Stimulated activated CD8-positive, alpha-beta memory T cell treated with anti-CD3 and anti-CD28 coated beads, Interleukin-12 subunit alpha, Interleukin-12 subunit beta, amount 100 ng/mL, for 4 hours (primary cell): ENCODE data around the gene NIPAL1.

ENCODE experiments used
- DNase-seq: peaks from one replicate; pipeline ENCODE4 v3.0.0-alpha.2; 2020; ENCODE audit warnings: low read depth

NIPAL1 gene

GRCh38 chr4:48065587-48066052, 49.0 kb downstream of the NIPAL1 start:
- no peak for DNase-seq

- DNase-seq: no peak
These were observed 51.0 kb downstream of the NIPAL1 start for GRCh38 chr4:48067536-48067935.

- DNase-seq: no peak
These were observed 51.6 kb downstream of the NIPAL1 start for GRCh38 chr4:48068182-48068581.

- no peak for DNase-seq
These were observed 52.5 kb downstream of the NIPAL1 start for GRCh38 chr4:48069026-48069425.

- no peak for DNase-seq
These were observed 54.6 kb downstream of the NIPAL1 start for GRCh38 chr4:48071191-48071590.

GRCh38 chr4:48073567-48074103, 57.1 kb downstream of the NIPAL1 start:
- DNase-seq: no peak

GRCh38 chr4:48074657-48075056, 58.1 kb downstream of the NIPAL1 start:
- no peak for DNase-seq

- DNase-seq: no peak
These were observed 61.9 kb downstream of the NIPAL1 start for GRCh38 chr4:48078425-48078824.

- no peak for DNase-seq
These were observed 62.5 kb downstream of the NIPAL1 start for GRCh38 chr4:48078862-48079655.

- DNase-seq: no peak
These were observed 63.4 kb downstream of the NIPAL1 start for GRCh38 chr4:48079972-48080391.

- DNase-seq: no peak
These were observed 64.6 kb downstream of the NIPAL1 start for GRCh38 chr4:48081196-48081595.

- no peak for DNase-seq
These were observed 66.4 kb downstream of the NIPAL1 start for GRCh38 chr4:48082956-48083355.

- DNase-seq: no peak
These were observed 69.4 kb downstream of the NIPAL1 start for GRCh38 chr4:48085821-48086589.
